Stimulated activated CD8-positive, alpha-beta memory T cell treated with anti-CD3 and anti-CD28 coated beads, Interleukin-4, amount 100 ng/mL, for 48 hours (primary cell): Measurements from ENCODE around the gene KBTBD8.

Source experiments
- DNase-seq: peaks from one replicate; pipeline ENCODE4 v3.0.0-alpha.2; 2020

KBTBD8 gene

GRCh38 chr3:66998113-66998903 is at the start of gene KBTBD8:
Gene KBTBD8 (plus strand): TSS chr3:66998307. CDS start chr3:66998356, 49 bp downstream.
- DNase-seq: peak; percentile 95

- DNase-seq: no peak
These were observed 49.3 kb upstream of the KBTBD8 start for GRCh38 chr3:66948838-66949237.

GRCh38 chr3:66949898-66950297 is 48.2 kb upstream of the KBTBD8 start:
- DNase-seq: no peak

- no peak for DNase-seq
These were observed 45.8 kb upstream of the KBTBD8 start for GRCh38 chr3:66952357-66952756.

- no peak for DNase-seq
These were observed 44.1 kb upstream of the KBTBD8 start for GRCh38 chr3:66953934-66954445.

- no peak for DNase-seq
These were observed 41.4 kb upstream of the KBTBD8 start for GRCh38 chr3:66956742-66957141.

GRCh38 chr3:66957367-66957766 is 40.7 kb upstream of the KBTBD8 start:
- no peak for DNase-seq

- DNase-seq: no peak
These were observed 40.0 kb upstream of the KBTBD8 start for GRCh38 chr3:66958067-66958466.

- no peak for DNase-seq
These were observed 35.4 kb upstream of the KBTBD8 start for GRCh38 chr3:66962664-66963063.

GRCh38 chr3:66971245-66971644 is 26.9 kb upstream of the KBTBD8 start:
- DNase-seq: no peak

- DNase-seq: peak; percentile 74
These were observed 26.1 kb upstream of the KBTBD8 start for GRCh38 chr3:66971891-66972551.

GRCh38 chr3:66980791-66981190 is 17.3 kb upstream of the KBTBD8 start:
- no peak for DNase-seq

GRCh38 chr3:66983101-66983500 is 15.0 kb upstream of the KBTBD8 start:
- DNase-seq: no peak

GRCh38 chr3:66985336-66985920 is 12.7 kb upstream of the KBTBD8 start:
- no peak for DNase-seq

GRCh38 chr3:66986406-66986805 is 11.7 kb upstream of the KBTBD8 start:
- no peak for DNase-seq

GRCh38 chr3:66989241-66989640 is 8.9 kb upstream of the KBTBD8 start:
- DNase-seq: no peak

- DNase-seq: no peak
These were observed 8.0 kb upstream of the KBTBD8 start for GRCh38 chr3:66989860-66990696.

GRCh38 chr3:66991459-66991858 is 6.6 kb upstream of the KBTBD8 start:
- DNase-seq: no peak

- no peak for DNase-seq
These were observed 5.0 kb upstream of the KBTBD8 start for GRCh38 chr3:66993082-66993481.

- DNase-seq: no peak
These were observed 3.5 kb upstream of the KBTBD8 start for GRCh38 chr3:66994588-66994987.

GRCh38 chr3:66996696-66997095 is 1.4 kb upstream of the KBTBD8 start:
- no peak for DNase-seq

- no peak for DNase-seq
These were observed 471 bp upstream of the KBTBD8 start for GRCh38 chr3:66997560-66998112.

GRCh38 chr3:66998904-66999235 is 763 bp downstream of the KBTBD8 start:
- no peak for DNase-seq
